ENCODE data around the gene RNF2. TPM values are rescaled to one million over a fixed set of nuclear protein-coding genes. Genes with fewer than 3 reads are reported as not detected.

RNF2 gene
- total RNA-seq, 1 experiment from 2014 or later: 26.2 TPM

DNA sequence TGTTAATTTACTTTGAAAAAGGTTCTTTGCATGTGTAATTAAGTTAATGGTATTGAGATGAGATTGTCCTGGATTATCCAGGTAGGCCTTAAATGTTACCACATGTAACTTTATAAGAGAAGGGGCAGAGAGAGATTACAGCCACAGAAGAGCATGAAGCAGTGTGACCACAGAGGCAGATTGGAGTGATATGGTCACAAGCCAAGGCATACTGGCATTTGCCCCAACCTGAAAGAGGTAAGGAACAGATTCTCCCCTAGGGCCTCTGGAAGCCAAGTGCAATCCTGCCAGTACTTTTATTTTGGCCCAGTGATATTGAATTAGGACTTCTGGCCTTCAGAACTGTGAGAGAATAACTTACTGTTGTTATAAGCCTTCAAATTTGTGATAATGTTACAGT is 23.0 kb downstream of the RNF2 start:
- intact Hi-C loops (cut with micrococcal nuclease; ENCODE audit: unreplicated experiment): no loop called here
- TF ChIP-seq EZH2 (IDR thresholded peaks at IDR 0.05; ENCODE audit: low read depth): no peak
- ChIA-PET POLR2A (ENCODE audit: unreplicated experiment) (no interaction called here), CTCF (no interaction called here)
- no TSS peak for BruUV-seq (replicated peaks)
- no peak overlapping the region for H3K4me2 ChIP-seq
- H3K79me2 ChIP-seq (ENCODE audit: low read depth): peaks cover 72% of the 10 kb centered on the region
- H3K4me3 ChIP-seq: no peak overlapping the region
- H3K9me2 ChIP-seq (ENCODE audit: insufficient read depth): no peaks in the 10 kb centered on the region
- H3K27me3 ChIP-seq (ENCODE audit: insufficient read depth, low read depth): no peaks in the 10 kb centered on the region
- no peaks in the 10 kb centered on the region for H4K20me1 ChIP-seq (ENCODE audit: insufficient read depth)
- no peak overlapping the region for H3K27ac ChIP-seq
- no peaks in the 10 kb centered on the region for H3K36me3 ChIP-seq (ENCODE audit: low read depth)
- no peaks in the 10 kb centered on the region for H3K4me1 ChIP-seq (replicated peaks; ENCODE audit: insufficient read depth)
- H3F3A ChIP-seq (ENCODE audit: insufficient read depth, low read depth): no peaks in the 10 kb centered on the region
- DNase-seq: no peak
- no peak overlapping the region for H2AFZ ChIP-seq
- H3K9me3 ChIP-seq (ENCODE audit: insufficient read depth, low read depth): no peaks in the 10 kb centered on the region

DNA sequence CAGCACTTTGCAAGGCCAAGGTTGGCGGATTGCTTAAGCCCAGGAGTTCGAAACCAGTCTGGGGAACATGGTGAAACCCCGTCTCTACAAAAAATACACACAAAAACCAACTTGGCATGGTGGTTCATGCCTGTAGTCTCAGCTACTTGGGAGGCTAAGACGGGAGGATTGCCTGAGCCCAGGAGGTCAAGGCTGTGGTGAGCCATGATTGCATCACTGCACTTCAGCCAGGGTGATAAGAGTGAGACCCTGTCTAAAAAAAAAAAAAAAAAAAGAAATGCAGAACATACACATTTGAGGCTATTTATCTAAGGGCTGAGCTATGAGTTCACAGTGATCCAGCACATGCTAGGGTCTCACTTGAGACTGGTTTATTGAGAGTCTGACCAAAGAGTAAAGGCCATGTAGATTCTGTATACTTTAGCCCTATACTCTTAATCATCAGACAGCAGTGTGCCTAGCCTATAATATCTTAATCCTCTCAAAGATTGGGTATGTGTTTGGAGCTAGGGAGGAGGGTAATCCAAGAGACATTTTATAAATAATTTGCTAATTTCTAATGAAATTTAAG is 23.9 kb downstream of the RNF2 start:
- no peak for TF ChIP-seq EZH2 (IDR thresholded peaks at IDR 0.05; ENCODE audit: low read depth)
- TF ChIP-seq, protein P1, sequence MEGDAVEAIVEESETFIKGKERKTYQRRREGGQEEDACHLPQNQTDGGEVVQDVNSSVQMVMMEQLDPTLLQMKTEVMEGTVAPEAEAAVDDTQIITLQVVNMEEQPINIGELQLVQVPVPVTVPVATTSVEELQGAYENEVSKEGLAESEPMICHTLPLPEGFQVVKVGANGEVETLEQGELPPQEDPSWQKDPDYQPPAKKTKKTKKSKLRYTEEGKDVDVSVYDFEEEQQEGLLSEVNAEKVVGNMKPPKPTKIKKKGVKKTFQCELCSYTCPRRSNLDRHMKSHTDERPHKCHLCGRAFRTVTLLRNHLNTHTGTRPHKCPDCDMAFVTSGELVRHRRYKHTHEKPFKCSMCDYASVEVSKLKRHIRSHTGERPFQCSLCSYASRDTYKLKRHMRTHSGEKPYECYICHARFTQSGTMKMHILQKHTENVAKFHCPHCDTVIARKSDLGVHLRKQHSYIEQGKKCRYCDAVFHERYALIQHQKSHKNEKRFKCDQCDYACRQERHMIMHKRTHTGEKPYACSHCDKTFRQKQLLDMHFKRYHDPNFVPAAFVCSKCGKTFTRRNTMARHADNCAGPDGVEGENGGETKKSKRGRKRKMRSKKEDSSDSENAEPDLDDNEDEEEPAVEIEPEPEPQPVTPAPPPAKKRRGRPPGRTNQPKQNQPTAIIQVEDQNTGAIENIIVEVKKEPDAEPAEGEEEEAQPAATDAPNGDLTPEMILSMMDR (conservative IDR thresholded peaks at IDR 0.05): no peak
- intact Hi-C loops (cut with micrococcal nuclease; ENCODE audit: unreplicated experiment): no loop called here
- no TSS peak for BruUV-seq (replicated peaks)
- Histone ChIP-seq H2AFZ (no peak overlapping the region), H3F3A (ENCODE audit: insufficient read depth, low read depth) (no peaks in the 10 kb centered on the region), H3K36me3 (ENCODE audit: low read depth) (no peaks in the 10 kb centered on the region), H3K4me1 (replicated peaks; ENCODE audit: insufficient read depth) (no peaks in the 10 kb centered on the region), H3K4me2 (no peak overlapping the region), H3K79me2 (ENCODE audit: low read depth) (peaks cover 67% of the 10 kb centered on the region), H3K9me3 (ENCODE audit: insufficient read depth, low read depth) (no peaks in the 10 kb centered on the region), H4K20me1 (ENCODE audit: insufficient read depth) (no peaks in the 10 kb centered on the region), H3K27me3 (ENCODE audit: insufficient read depth, low read depth) (no peaks in the 10 kb centered on the region), H3K9me2 (ENCODE audit: insufficient read depth) (no peaks in the 10 kb centered on the region), H3K4me3 (no peak overlapping the region), H3K27ac (no peak overlapping the region)
- ChIA-PET POLR2A (ENCODE audit: unreplicated experiment) (no interaction called here), CTCF (interaction anchor here (0.7 kb wide), 1 partner anchor 527 kb away, joined by 4 read pairs; no protein-coding TSS in a partner anchor)
- no peak for DNase-seq

DNA sequence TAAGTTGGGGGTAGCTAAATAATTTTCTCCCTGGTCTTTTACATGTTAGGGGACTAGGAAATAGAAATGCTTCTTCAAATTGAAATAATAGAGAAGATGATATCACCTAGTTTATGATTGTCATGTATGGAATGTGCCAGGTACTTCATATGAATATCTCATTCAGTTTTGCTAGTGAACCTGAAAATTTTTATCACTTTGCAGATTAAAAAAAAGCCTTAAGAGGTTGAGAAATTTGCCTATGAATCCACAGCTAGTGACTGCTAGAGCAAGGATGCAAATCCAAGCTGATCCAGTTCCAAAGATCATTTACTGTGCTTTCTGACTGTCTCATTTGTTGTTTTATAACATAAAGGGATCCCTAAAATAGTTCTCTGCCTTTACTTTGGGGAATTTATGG is 24.7 kb downstream of the RNF2 start:
- Histone ChIP-seq H4K20me1 (ENCODE audit: insufficient read depth) (no peaks in the 10 kb centered on the region), H3K27ac (no peak overlapping the region), H3K9me3 (ENCODE audit: insufficient read depth, low read depth) (no peaks in the 10 kb centered on the region), H3F3A (ENCODE audit: insufficient read depth, low read depth) (no peaks in the 10 kb centered on the region), H3K4me2 (no peak overlapping the region), H3K79me2 (ENCODE audit: low read depth) (peaks cover 63% of the 10 kb centered on the region), H3K4me3 (no peak overlapping the region), H2AFZ (no peak overlapping the region), H3K4me1 (replicated peaks; ENCODE audit: insufficient read depth) (no peaks in the 10 kb centered on the region), H3K9me2 (ENCODE audit: insufficient read depth) (no peaks in the 10 kb centered on the region), H3K27me3 (ENCODE audit: insufficient read depth, low read depth) (no peaks in the 10 kb centered on the region), H3K36me3 (ENCODE audit: low read depth) (no peaks in the 10 kb centered on the region)
- POLR2A ChIA-PET (ENCODE audit: unreplicated experiment): no interaction called here
- TF ChIP-seq EZH2 (IDR thresholded peaks at IDR 0.05; ENCODE audit: low read depth): no peak
- TF ChIP-seq, protein P1 (conservative IDR thresholded peaks at IDR 0.05): no peak
- CTCF ChIA-PET: interaction anchor here (0.7 kb wide), 1 partner anchor 526 kb away, joined by 4 read pairs; no protein-coding TSS in a partner anchor
- no TSS peak for BruUV-seq (replicated peaks)
- intact Hi-C loops (cut with micrococcal nuclease; ENCODE audit: unreplicated experiment): no loop called here
- no peak for DNase-seq

DNA sequence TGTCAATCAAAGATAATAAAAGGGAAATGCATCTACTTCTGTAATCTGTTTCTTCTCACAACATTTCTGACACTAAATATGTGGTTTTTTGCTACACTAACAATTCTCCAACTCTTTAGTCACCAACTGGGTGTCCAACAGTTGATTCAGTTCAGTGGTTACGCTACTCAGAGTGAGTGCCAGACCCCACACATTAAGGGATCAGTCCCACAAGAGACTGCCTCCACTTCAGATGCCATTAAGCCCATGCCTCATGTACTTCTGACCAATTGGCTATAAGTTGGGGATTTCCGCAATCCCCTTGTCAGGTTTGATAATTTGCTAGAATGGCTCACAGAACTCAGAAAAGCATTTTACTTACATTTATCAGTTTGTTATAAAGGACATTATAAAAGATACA is 28.4 kb downstream of the RNF2 start:
- H3K79me2 ChIP-seq (ENCODE audit: low read depth): peaks cover 61% of the 10 kb centered on the region

More for the DNA sequence above, 28.4 kb downstream of the RNF2 start:
- CTCF ChIA-PET: no interaction called here
- no peaks in the 10 kb centered on the region for H3K36me3 ChIP-seq (ENCODE audit: low read depth)
- no peak for DNase-seq
- H3K4me3 ChIP-seq: no peak overlapping the region
- BruUV-seq (replicated peaks): no TSS peak
- H3K9me2 ChIP-seq (ENCODE audit: insufficient read depth): no peaks in the 10 kb centered on the region
- no peaks in the 10 kb centered on the region for H3K9me3 ChIP-seq (ENCODE audit: insufficient read depth, low read depth)
- H3K4me1 ChIP-seq (replicated peaks; ENCODE audit: insufficient read depth): no peaks in the 10 kb centered on the region
- intact Hi-C loops (cut with micrococcal nuclease; ENCODE audit: unreplicated experiment): no loop called here
- POLR2A ChIA-PET (ENCODE audit: unreplicated experiment): no interaction called here
- no peak for TF ChIP-seq EZH2 (IDR thresholded peaks at IDR 0.05; ENCODE audit: low read depth)
- TF ChIP-seq, protein P1 (conservative IDR thresholded peaks at IDR 0.05): no peak
- no peaks in the 10 kb centered on the region for H4K20me1 ChIP-seq (ENCODE audit: insufficient read depth)
- H3F3A ChIP-seq (ENCODE audit: insufficient read depth, low read depth): no peaks in the 10 kb centered on the region
- no peak overlapping the region for H3K4me2 ChIP-seq
- H2AFZ ChIP-seq: no peak overlapping the region
- H3K27me3 ChIP-seq (ENCODE audit: insufficient read depth, low read depth): no peaks in the 10 kb centered on the region
- no peak overlapping the region for H3K27ac ChIP-seq
